Stomach (tissue), 9 donors: Measurements from ENCODE around the gene ITPRID1. TPM values are rescaled to one million over a fixed set of nuclear protein-coding genes. Genes with fewer than 3 reads are reported as not detected.

Source experiments
- DNase-seq, 2 donors: peaks; one replicate each; pipeline versions ENCODE4 v3.0.0 to v3.0.0-alpha.2; 2013 to 2019
- H3K27ac ChIP-seq, 5 donors: fragments of 200-600 bp in 4 of 5; sonication (generic) in 4 of 5; one replicate each; pipeline ENCODE4 v1.5.1; 2013 to 2019; ENCODE audit warnings: mild to moderate bottlenecking in 1 of 5, moderate library complexity in 1 of 5
- H3K27me3 ChIP-seq, 3 donors: fragments of 200-600 bp; sonication (generic); one replicate each; pipeline ENCODE4 v1.5.1; 2017 to 2019; ENCODE audit warnings: mixed run types in 1 of 3
- H3K36me3 ChIP-seq, 4 donors: fragments of 200-600 bp; sonication (generic); 1 replicate in 3 of 4; 2 replicates in 1 of 4; pipeline ENCODE4 v1.5.1; 2016 to 2019
- H3K4me1 ChIP-seq, 4 donors: fragments of 200-600 bp; sonication (generic); one replicate each; pipeline ENCODE4 v1.5.1; 2016 to 2019
- H3K4me3 ChIP-seq, 4 donors: fragments of 200-600 bp; sonication (generic) in 3 of 4; one replicate each; pipeline ENCODE4 v1.5.1; 2016 to 2019; ENCODE audit warnings: mild to moderate bottlenecking in 1 of 4
- H3K9me3 ChIP-seq, 4 donors: fragments of 200-600 bp; sonication (generic); one replicate each; pipeline ENCODE4 v1.5.1; 2016 to 2019
- CTCF ChIP-seq, 7 experiments: fragments of 450-650 bp in 4 of 7; fragments of 200-600 bp in 3 of 7; sonication (generic) in 3 of 7; IDR thresholded peaks; one replicate each; pipeline ENCODE4 v1.5.1; 2016 to 2019; ENCODE audit warnings: antibody characterized with exemption in 7 of 7, control low read depth in 2 of 7, mild to moderate bottlenecking in 1 of 7
- EP300 ChIP-seq: sonication (generic); formaldehyde crosslinking; IDR thresholded peaks from one replicate; pipeline ENCODE4 v1.6.1; 2017; ENCODE audit warnings: antibody characterized with exemption
- POLR2A ChIP-seq, 4 donors: fragments of 450-650 bp; IDR thresholded peaks; one replicate each; pipeline ENCODE4 v1.6.1; 2016; ENCODE audit warnings: antibody characterized with exemption in 4 of 4, control low read depth in 2 of 4, mild to moderate bottlenecking in 1 of 4, moderate library complexity in 1 of 4
- POLR2AphosphoS5 ChIP-seq, 3 donors: sonication (generic); formaldehyde crosslinking; IDR thresholded peaks; one replicate each; pipeline ENCODE4 v1.6.1; 2016; ENCODE audit warnings: antibody characterized with exemption in 3 of 3
- WGBS, 5 donors: extraction: QIAGEN DNeasy Blood & Tissue Kit in 3 of 5; methylation state at CpG; one replicate each; pipeline versions ENCODE4 v1.1.5 to v1.1.7; 2013 to 2018; 5-methylcytosine and 5-hydroxymethylcytosine counted together
- intact Hi-C: fragments of 100-400 bp; cut with DNase I; formaldehyde crosslinking; loops from one replicate; pipeline ENCODE4 v1.15.1; 2023; ENCODE audit warnings: low total_unique reads
- polyA plus RNA-seq, 3 donors: library from polyadenylated mRNA; stranded (reverse); fragments of 200-250 nt; gene quantifications; one replicate each; pipeline ENCODE4 v1.2.3, GENCODE V29; 2013
- total RNA-seq, 5 donors: library from RNA; depleted of rRNA; stranded (reverse); fragments of >200 nt; gene quantifications; one replicate each; pipeline versions ENCODE4 v1.1.0 to v1.2.3, GENCODE V29; 2014 to 2016
- donor health status: healthy with polysubstance abuse.
- donor health status: Bipolar disorder and iron deficiency.
- donor health status: healthy.

Gene ITPRID1
- total and polyA plus RNA-seq, 8 donors, result 0.18 to 0.58 (median 0.34) TPM; not detected in 2

DNA sequence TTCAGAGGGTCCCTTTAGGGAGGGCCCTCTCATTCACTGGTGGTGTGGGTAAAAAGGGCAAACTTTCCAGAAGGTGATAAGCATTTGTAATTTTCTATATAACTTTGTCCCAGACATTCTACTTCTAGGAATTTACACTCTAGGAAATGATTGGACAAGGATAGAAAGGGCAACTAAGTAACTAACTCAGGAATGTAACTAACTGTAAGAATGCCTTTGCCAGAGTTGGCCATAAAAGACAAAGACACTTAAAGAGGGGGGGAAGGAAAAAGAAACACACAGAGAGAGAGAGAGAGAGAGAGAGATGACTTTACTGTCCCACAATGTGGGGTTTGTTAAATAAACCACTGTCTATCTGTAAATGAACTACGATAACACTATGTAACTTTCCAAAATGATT lies 38.5 kb upstream of the ITPRID1 start:
- DNase-seq, result no peak
- intact Hi-C loops, result no loop called here
- Histone ChIP-seq H3K4me1 (peaks cover 0 to 3% (median 0%) of the 10 kb centered on the region in 4 donors), H3K27ac (no peak overlapping the region), H3K27me3 (no peaks in the 10 kb centered on the region), H3K36me3 (no peaks in the 10 kb centered on the region), H3K9me3 (no peaks in the 10 kb centered on the region), H3K4me3 (no peak overlapping the region)
- 36 to 75% (median 66%) methylated on average over 1 of the region's 1 CpG for WGBS, 5 donors
- no peak for TF ChIP-seq POLR2AphosphoS5 (IDR thresholded peaks at IDR 0.05)
- no peak for TF ChIP-seq CTCF (IDR thresholded peaks at IDR 0.05)

GRCh38 chr7:31476073-31476745 lies 37.7 kb upstream of the ITPRID1 start:
- Histone ChIP-seq H3K9me3 (no peaks in the 10 kb centered on the region), H3K27ac (no peak overlapping the region), H3K4me1 (peaks cover 0 to 3% (median 0%) of the 10 kb centered on the region in 4 donors), H3K4me3 (no peak overlapping the region), H3K27me3 (no peaks in the 10 kb centered on the region), H3K36me3 (no peaks in the 10 kb centered on the region)
- intact Hi-C loops, result no loop called here
- 82 to 89% (median 85%) methylated on average over 7 of the region's 7 CpGs for WGBS, 5 donors
- DNase-seq, result no peak
- no peak for TF ChIP-seq EP300
- TF ChIP-seq POLR2A (IDR thresholded peaks at IDR 0.05), result no peak
- TF ChIP-seq POLR2AphosphoS5 (IDR thresholded peaks at IDR 0.05), result no peak
- no peak for TF ChIP-seq CTCF (IDR thresholded peaks at IDR 0.05)

GRCh38 chr7:31476941-31477677 lies 36.8 kb upstream of the ITPRID1 start:
- Histone ChIP-seq H3K9me3 (no peaks in the 10 kb centered on the region), H3K36me3 (no peaks in the 10 kb centered on the region), H3K4me3 (no peak overlapping the region), H3K27me3 (no peaks in the 10 kb centered on the region), H3K27ac (no peak overlapping the region), H3K4me1 (peaks cover 0 to 3% (median 0%) of the 10 kb centered on the region in 4 donors)
- DNase-seq, result no peak
- TF ChIP-seq CTCF (IDR thresholded peaks at IDR 0.05) (no peak), POLR2AphosphoS5 (IDR thresholded peaks at IDR 0.05) (no peak), EP300 (no peak), POLR2A (IDR thresholded peaks at IDR 0.05) (no peak)
- 89 to 94% (median 92%) methylated on average over 11 of the region's 11 CpGs for WGBS, 5 donors
- intact Hi-C loops, result no loop called here

DNA sequence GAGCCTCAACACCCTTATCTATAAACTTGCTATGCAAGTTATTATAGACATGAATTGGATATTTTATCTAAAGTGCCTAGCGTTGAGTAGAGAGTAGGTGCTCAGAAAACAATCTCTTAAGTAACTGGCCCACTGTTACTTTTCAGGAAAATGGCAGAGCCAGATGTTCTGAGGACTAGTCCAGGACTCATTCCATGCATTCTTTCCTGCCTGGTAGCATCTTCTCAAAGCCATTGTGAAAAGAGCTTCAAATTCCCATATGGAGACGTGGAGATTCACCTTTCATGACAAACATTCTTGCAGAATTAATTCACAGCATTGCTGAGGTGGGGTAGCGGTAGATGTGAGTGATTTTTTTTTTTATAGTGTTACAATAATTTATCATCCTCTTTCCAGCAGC lies 35.9 kb upstream of the ITPRID1 start:
- no peak overlapping the region for H3K27ac ChIP-seq
- DNase-seq, result no peak
- no peaks in the 10 kb centered on the region for H3K9me3 ChIP-seq
- WGBS, 5 donors, result 53 to 76% (median 70%) methylated on average over 3 of the region's 3 CpGs
- H3K36me3 ChIP-seq, result no peaks in the 10 kb centered on the region
- H3K4me3 ChIP-seq, result no peak overlapping the region
- H3K4me1 ChIP-seq, result peaks cover 0 to 3% (median 0%) of the 10 kb centered on the region in 4 donors
- intact Hi-C loops, result no loop called here
- no peak for TF ChIP-seq EP300
- no peak for TF ChIP-seq POLR2AphosphoS5 (IDR thresholded peaks at IDR 0.05)
- no peak for TF ChIP-seq POLR2A (IDR thresholded peaks at IDR 0.05)
- TF ChIP-seq CTCF (IDR thresholded peaks at IDR 0.05), result no peak
- H3K27me3 ChIP-seq, result no peaks in the 10 kb centered on the region
